ENCODE measurements around the gene PEAK1. TPM values are rescaled to one million over a fixed set of nuclear protein-coding genes. Genes with fewer than 3 reads are reported as not detected.
"Not testable (repeated sequence)": the region's sequence is repeated elsewhere in the genome, so short reads cannot be mapped to it uniquely, and the experiment has no call there.

PEAK1 gene
- total RNA-seq, 1 donor from 2014 or later: 10.2 TPM

GRCh38 chr15:77180757-77181156, 239.1 kb downstream of the PEAK1 start:
- no peak for TF ChIP-seq CTCF (IDR thresholded peaks at IDR 0.05; ENCODE audit: insufficient read depth, low read length, poor library complexity, severe bottlenecking)
- Histone ChIP-seq H3K4me3 (ENCODE audit: low read depth, low read length) (no peak overlapping the region), H3K36me3 (ENCODE audit: control insufficient read depth, insufficient read depth, low read length) (no peaks in the 10 kb centered on the region), H3K27me3 (ENCODE audit: control insufficient read depth, insufficient read depth, low read length) (no peaks in the 10 kb centered on the region)
- DNase-seq (ENCODE audit: low read depth): no peak

GRCh38 chr15:77180270-77180669, 239.6 kb downstream of the PEAK1 start:
- H3K27me3 ChIP-seq (ENCODE audit: control insufficient read depth, insufficient read depth, low read length): no peaks in the 10 kb centered on the region
- no peak for DNase-seq (ENCODE audit: low read depth)
- no peak for TF ChIP-seq CTCF (IDR thresholded peaks at IDR 0.05; ENCODE audit: insufficient read depth, low read length, poor library complexity, severe bottlenecking)
- no peak overlapping the region for H3K4me3 ChIP-seq (ENCODE audit: low read depth, low read length)
- no peaks in the 10 kb centered on the region for H3K36me3 ChIP-seq (ENCODE audit: control insufficient read depth, insufficient read depth, low read length)

- Histone ChIP-seq H3K36me3 (ENCODE audit: control insufficient read depth, insufficient read depth, low read length) (no peaks in the 10 kb centered on the region), H3K4me3 (ENCODE audit: low read depth, low read length) (no peak overlapping the region), H3K27me3 (ENCODE audit: control insufficient read depth, insufficient read depth, low read length) (no peaks in the 10 kb centered on the region)
- no peak for TF ChIP-seq CTCF (IDR thresholded peaks at IDR 0.05; ENCODE audit: insufficient read depth, low read length, poor library complexity, severe bottlenecking)
- no peak for DNase-seq (ENCODE audit: low read depth)
Measured at GRCh38 chr15:77179541-77179998, 240.3 kb downstream of the PEAK1 start.

GRCh38 chr15:77178411-77178810, 241.5 kb downstream of the PEAK1 start:
- Histone ChIP-seq H3K4me3 (ENCODE audit: low read depth, low read length) (no peak overlapping the region), H3K27me3 (ENCODE audit: control insufficient read depth, insufficient read depth, low read length) (no peaks in the 10 kb centered on the region), H3K36me3 (ENCODE audit: control insufficient read depth, insufficient read depth, low read length) (no peaks in the 10 kb centered on the region)
- no peak for TF ChIP-seq CTCF (IDR thresholded peaks at IDR 0.05; ENCODE audit: insufficient read depth, low read length, poor library complexity, severe bottlenecking)
- DNase-seq (ENCODE audit: low read depth): no peak

- not testable (repeated sequence) for DNase-seq (ENCODE audit: low read depth); H3K36me3 ChIP-seq (ENCODE audit: control insufficient read depth, insufficient read depth, low read length)
Measured at GRCh38 chr15:77176148-77176547, 243.8 kb downstream of the PEAK1 start.

GRCh38 chr15:77173487-77173886, 246.4 kb downstream of the PEAK1 start:
- no peaks in the 10 kb centered on the region for H3K27me3 ChIP-seq (ENCODE audit: control insufficient read depth, insufficient read depth, low read length)
- no peak for DNase-seq (ENCODE audit: low read depth)
- TF ChIP-seq CTCF (IDR thresholded peaks at IDR 0.05; ENCODE audit: insufficient read depth, low read length, poor library complexity, severe bottlenecking): no peak
- H3K4me3 ChIP-seq (ENCODE audit: low read depth, low read length): no peak overlapping the region
- H3K36me3 ChIP-seq (ENCODE audit: control insufficient read depth, insufficient read depth, low read length): no peaks in the 10 kb centered on the region

More at GRCh38 chr15:77176148-77176547, 243.8 kb downstream of the PEAK1 start:
- not testable (repeated sequence) for H3K27me3 ChIP-seq (ENCODE audit: control insufficient read depth, insufficient read depth, low read length); H3K4me3 ChIP-seq (ENCODE audit: low read depth, low read length)

Data from kidney epithelial cell (primary cell).